Mammary epithelial cell (primary cell): ENCODE results near the gene CYGB.

Experiments
- EZH2 ChIP-seq: IDR thresholded peaks from 2 replicates; pipeline ENCODE4 v1.6.1; 2012; ENCODE audit warnings: low read length, inconsistent platforms, borderline replicate concordance
- TF ChIP-seq, protein P1 (sequence below), 2 donors: IDR thresholded peaks in 1 of 2; conservative IDR thresholded peaks in 1 of 2; 2 replicates each; pipeline ENCODE4 v1.5.1; 2011 to 2012; ENCODE audit warnings: inconsistent platforms in 2 of 2, low read length in 2 of 2, mild to moderate bottlenecking in 2 of 2, control low read depth in 1 of 2, low read depth in 1 of 2; ENCODE audit not compliant: insufficient read depth in 1 of 2; ENCODE audit errors: extremely low read depth in 1 of 2

DNA sequence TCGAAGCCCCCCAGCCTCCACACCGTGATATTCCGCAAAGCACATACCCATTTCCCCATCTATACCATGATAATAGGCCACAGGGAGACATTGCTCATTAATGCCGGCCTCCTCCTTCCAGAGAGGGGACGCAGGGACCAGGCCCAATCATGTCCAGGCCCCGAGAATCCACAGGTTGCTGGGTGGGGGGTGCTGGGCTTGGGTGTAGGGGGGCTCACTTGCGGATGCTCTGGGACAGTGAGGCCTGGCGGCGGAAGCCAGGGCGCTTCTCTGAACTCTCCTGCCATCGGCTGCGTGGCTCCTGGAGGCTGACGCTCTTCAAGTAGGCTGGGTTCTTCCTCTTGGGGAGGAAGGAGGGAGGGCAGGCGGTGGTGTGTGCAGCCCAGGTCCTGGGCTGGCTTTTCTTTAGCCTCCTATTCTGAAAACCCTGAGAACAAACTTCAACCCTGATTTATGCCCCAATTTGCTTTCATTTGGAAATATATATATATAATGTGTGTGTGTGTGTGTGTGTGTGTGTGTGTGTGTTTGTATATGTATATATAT lies 57.9 kb downstream of the CYGB start:
- TF ChIP-seq, protein P1, sequence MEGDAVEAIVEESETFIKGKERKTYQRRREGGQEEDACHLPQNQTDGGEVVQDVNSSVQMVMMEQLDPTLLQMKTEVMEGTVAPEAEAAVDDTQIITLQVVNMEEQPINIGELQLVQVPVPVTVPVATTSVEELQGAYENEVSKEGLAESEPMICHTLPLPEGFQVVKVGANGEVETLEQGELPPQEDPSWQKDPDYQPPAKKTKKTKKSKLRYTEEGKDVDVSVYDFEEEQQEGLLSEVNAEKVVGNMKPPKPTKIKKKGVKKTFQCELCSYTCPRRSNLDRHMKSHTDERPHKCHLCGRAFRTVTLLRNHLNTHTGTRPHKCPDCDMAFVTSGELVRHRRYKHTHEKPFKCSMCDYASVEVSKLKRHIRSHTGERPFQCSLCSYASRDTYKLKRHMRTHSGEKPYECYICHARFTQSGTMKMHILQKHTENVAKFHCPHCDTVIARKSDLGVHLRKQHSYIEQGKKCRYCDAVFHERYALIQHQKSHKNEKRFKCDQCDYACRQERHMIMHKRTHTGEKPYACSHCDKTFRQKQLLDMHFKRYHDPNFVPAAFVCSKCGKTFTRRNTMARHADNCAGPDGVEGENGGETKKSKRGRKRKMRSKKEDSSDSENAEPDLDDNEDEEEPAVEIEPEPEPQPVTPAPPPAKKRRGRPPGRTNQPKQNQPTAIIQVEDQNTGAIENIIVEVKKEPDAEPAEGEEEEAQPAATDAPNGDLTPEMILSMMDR (conservative IDR thresholded peaks at IDR 0.05 in 1 of 2, IDR thresholded peaks at IDR 0.05 in 1 of 2; ENCODE audit: extremely low read depth in 1 of 2, insufficient read depth in 1 of 2, low read depth in 1 of 2, low read length in 2 of 2), result no peak
- TF ChIP-seq EZH2, result no peak
